ENCODE data around the gene FERMT2. TPM values are rescaled to one million over a fixed set of nuclear protein-coding genes. Genes with fewer than 3 reads are reported as not detected.

The FERMT2 gene, protein sequence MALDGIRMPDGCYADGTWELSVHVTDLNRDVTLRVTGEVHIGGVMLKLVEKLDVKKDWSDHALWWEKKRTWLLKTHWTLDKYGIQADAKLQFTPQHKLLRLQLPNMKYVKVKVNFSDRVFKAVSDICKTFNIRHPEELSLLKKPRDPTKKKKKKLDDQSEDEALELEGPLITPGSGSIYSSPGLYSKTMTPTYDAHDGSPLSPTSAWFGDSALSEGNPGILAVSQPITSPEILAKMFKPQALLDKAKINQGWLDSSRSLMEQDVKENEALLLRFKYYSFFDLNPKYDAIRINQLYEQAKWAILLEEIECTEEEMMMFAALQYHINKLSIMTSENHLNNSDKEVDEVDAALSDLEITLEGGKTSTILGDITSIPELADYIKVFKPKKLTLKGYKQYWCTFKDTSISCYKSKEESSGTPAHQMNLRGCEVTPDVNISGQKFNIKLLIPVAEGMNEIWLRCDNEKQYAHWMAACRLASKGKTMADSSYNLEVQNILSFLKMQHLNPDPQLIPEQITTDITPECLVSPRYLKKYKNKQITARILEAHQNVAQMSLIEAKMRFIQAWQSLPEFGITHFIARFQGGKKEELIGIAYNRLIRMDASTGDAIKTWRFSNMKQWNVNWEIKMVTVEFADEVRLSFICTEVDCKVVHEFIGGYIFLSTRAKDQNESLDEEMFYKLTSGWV
- total RNA-seq: 1 to 10 TPM in 1 of 3 donors, under 1 TPM in 2; 0.58 to 1.7 (median 0.92) TPM
- 0.34 TPM for total RNA-seq (2013)

DNA sequence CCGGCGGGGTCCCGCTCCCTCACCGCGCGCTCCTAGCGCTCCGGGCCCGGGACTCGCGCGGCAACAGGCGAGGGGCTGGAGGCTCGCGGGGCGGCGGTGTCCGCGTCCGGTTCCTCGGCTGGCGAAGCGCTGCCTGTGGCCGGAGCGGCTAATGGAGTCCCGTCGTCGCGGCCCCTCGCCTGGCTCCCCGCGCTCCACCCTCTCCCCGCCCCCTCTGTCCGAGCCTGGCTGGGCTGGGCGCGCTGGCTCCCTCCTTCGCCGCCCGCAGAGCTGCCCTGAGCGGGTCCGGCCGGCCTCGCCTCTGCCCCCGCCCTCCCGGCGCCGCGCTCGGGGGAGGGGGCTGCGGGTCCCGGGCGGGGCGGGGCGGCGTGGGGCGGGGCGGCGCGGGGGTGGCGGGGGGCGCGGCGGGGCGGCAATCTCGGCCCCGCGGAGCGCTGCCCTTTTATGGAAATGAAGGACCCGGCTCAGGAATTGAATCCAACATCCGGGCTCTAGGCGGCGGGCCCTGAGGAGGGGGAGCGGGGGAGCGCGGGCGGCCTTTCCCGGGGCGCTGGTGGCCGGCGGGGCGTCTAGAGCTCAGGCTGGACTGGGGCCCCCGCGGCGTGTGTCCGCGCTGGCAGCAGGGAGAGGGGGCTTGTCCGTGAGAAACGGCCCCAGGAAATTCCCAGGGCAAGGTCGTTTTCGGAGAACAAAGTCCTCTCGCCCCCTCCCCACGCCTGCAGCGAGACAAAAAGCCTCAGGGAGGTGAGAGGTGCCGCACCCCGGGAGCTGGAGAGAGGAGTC is at the start of gene FERMT2:
FERMT2 (minus strand) TSS at position 153 of the 783 bp plus-strand sequence. CDS start 482 bp downstream, outside the sequence.
- peak within 1 kb of the TSS in 1 of 2 donors; percentile 50 for H3K27ac Mint-ChIP-seq
- Histone ChIP-seq H3K27ac (ENCODE audit: low read length) (no peak within 1 kb of the TSS), H3K4me3 (ENCODE audit: low read length) (peak within 1 kb of the TSS; percentile 35), H3K36me3 (ENCODE audit: control insufficient read depth, insufficient read depth, low read length) (no peaks in the 10 kb centered on the region), H3K4me1 (ENCODE audit: control insufficient read depth, insufficient read depth, low read length) (peaks cover 17% of the 10 kb centered on the region), H3K27me3 (ENCODE audit: control insufficient read depth, insufficient read depth, low read length) (peaks cover 52% of the 10 kb centered on the region), H3K9me3 (ENCODE audit: control insufficient read depth, insufficient read depth, low read length) (no peaks in the 10 kb centered on the region)
- H3K9me3 Mint-ChIP-seq: no peaks in the 10 kb centered on the region
- DNase-seq (peak; percentile 23 to 31), ATAC-seq (peak; percentile 51 to 64 (median 61))
- intact Hi-C loops (cut with micrococcal nuclease): loop anchor here (5.0 kb wide), 1 partner anchor 34 kb away; no protein-coding TSS in a partner anchor
- peak within 1 kb of the TSS; percentile 90 for H3K4me3 Mint-ChIP-seq
- H3K27me3 Mint-ChIP-seq (ENCODE audit: low read depth in 2 of 2): peaks cover 42 to 44% of the 10 kb centered on the region in 2 donors
- peaks cover 20 to 25% of the 10 kb centered on the region in 2 donors for H3K4me1 Mint-ChIP-seq
- WGBS (ENCODE audit: insufficient coverage): under 1% methylated on average over 92 of the region's 95 CpGs
- no peaks in the 10 kb centered on the region for H3K36me3 Mint-ChIP-seq
- TF ChIP-seq, protein P1, sequence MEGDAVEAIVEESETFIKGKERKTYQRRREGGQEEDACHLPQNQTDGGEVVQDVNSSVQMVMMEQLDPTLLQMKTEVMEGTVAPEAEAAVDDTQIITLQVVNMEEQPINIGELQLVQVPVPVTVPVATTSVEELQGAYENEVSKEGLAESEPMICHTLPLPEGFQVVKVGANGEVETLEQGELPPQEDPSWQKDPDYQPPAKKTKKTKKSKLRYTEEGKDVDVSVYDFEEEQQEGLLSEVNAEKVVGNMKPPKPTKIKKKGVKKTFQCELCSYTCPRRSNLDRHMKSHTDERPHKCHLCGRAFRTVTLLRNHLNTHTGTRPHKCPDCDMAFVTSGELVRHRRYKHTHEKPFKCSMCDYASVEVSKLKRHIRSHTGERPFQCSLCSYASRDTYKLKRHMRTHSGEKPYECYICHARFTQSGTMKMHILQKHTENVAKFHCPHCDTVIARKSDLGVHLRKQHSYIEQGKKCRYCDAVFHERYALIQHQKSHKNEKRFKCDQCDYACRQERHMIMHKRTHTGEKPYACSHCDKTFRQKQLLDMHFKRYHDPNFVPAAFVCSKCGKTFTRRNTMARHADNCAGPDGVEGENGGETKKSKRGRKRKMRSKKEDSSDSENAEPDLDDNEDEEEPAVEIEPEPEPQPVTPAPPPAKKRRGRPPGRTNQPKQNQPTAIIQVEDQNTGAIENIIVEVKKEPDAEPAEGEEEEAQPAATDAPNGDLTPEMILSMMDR (IDR thresholded peaks at IDR 0.05): no peak

DNA sequence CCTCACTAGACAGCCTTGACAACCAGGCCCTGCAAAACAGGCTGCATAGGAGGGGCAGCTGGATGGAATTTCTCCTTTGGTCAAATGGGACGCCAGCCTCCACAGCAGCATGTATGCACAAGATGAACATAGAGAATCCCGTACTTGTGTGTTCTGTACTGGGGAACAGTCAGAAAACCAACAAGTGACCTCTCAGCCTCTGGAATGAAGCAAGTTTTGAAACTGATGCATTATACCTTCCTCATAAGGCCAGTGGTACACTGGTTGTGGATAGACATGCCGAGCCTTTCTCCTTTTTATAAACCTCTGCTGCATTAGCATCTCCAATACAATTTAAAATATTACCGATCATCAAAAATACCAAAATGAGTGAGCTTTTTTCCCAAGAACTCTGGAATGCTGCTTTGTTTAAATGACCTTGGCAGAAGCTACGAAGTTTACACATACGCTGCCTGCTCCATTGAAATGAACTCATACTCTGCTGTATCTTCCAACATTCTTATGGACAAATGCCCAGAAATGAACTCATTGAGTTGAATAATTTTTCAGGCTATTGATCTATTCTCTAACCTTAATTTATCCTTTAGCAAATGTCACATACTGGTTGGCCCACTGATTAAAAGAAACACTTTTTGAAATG is 47.6 kb upstream of the FERMT2 start:
- Histone ChIP-seq H3K4me1 (ENCODE audit: control insufficient read depth, insufficient read depth, low read length) (no peaks in the 10 kb centered on the region), H3K4me3 (ENCODE audit: low read length) (no peak overlapping the region), H3K27ac (ENCODE audit: low read length) (no peak overlapping the region), H3K36me3 (ENCODE audit: control insufficient read depth, insufficient read depth, low read length) (no peaks in the 10 kb centered on the region), H3K27me3 (ENCODE audit: control insufficient read depth, insufficient read depth, low read length) (no peaks in the 10 kb centered on the region), H3K9me3 (ENCODE audit: control insufficient read depth, insufficient read depth, low read length) (no peaks in the 10 kb centered on the region)
- intact Hi-C loops (cut with micrococcal nuclease): no loop called here
- ATAC-seq (no peak), DNase-seq (no peak)
- 94% methylated on average over 6 of the region's 6 CpGs for WGBS (ENCODE audit: insufficient coverage)
- Mint-ChIP-seq H3K27me3 (ENCODE audit: low read depth in 2 of 2) (peaks cover 0 to 6% of the 10 kb centered on the region in 2 donors), H3K4me1 (peaks cover 13 to 14% of the 10 kb centered on the region in 2 donors), H3K4me3 (no peak overlapping the region), H3K27ac (no peak overlapping the region), H3K36me3 (no peaks in the 10 kb centered on the region), H3K9me3 (no peaks in the 10 kb centered on the region)
- TF ChIP-seq, protein P1 (IDR thresholded peaks at IDR 0.05): no peak

DNA sequence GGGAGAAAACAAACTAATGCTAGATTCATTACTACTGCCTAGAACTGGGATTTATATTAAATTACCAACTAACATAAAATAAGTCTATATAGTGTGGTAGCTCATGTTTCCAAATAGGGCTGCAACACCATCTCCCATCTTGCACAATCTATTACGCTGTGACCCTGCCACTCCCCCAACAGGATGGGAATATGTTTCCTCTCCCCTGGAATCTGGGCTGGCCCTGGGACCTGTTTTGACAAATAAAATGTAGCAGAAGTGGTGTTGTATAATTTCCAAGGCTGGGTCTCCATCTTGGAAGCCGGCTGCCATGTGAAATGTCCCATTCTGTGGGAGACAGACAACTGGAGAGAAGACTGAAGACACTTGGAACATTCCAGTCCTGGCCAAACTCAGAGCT is 45.6 kb upstream of the FERMT2 start:
- H3K4me1 Mint-ChIP-seq: peaks cover 13 to 14% of the 10 kb centered on the region in 2 donors
- Histone ChIP-seq H3K4me3 (ENCODE audit: low read length) (no peak overlapping the region), H3K9me3 (ENCODE audit: control insufficient read depth, insufficient read depth, low read length) (no peaks in the 10 kb centered on the region), H3K4me1 (ENCODE audit: control insufficient read depth, insufficient read depth, low read length) (no peaks in the 10 kb centered on the region), H3K27ac (ENCODE audit: low read length) (no peak overlapping the region), H3K27me3 (ENCODE audit: control insufficient read depth, insufficient read depth, low read length) (no peaks in the 10 kb centered on the region), H3K36me3 (ENCODE audit: control insufficient read depth, insufficient read depth, low read length) (no peaks in the 10 kb centered on the region)
- no peaks in the 10 kb centered on the region for H3K9me3 Mint-ChIP-seq
- DNase-seq: no peak
- H3K27ac Mint-ChIP-seq: no peak overlapping the region
- WGBS (ENCODE audit: insufficient coverage): 94% methylated on average over 2 of the region's 2 CpGs
- H3K36me3 Mint-ChIP-seq: no peaks in the 10 kb centered on the region
- ATAC-seq: no peak
- peaks cover under 1 to 12% of the 10 kb centered on the region in 2 donors for H3K27me3 Mint-ChIP-seq (ENCODE audit: low read depth in 2 of 2)
- intact Hi-C loops (cut with micrococcal nuclease): no loop called here
- H3K4me3 Mint-ChIP-seq: no peak overlapping the region
- TF ChIP-seq, protein P1 (IDR thresholded peaks at IDR 0.05): no peak
